Pancreas (tissue), 10 donors: ENCODE results near the gene C2orf15. TPM values are rescaled to one million over a fixed set of nuclear protein-coding genes. Genes with fewer than 3 reads are reported as not detected.

Experiments
- ATAC-seq, 4 donors: fragments of 200-7000 bp; cut with Tn5 transposase; one replicate each; pipeline versions ENCODE4 v1.8.0 to v1.9.1; 2020; ENCODE audit warnings: mild to moderate bottlenecking in 4 of 4, moderate library complexity in 4 of 4
- DNase-seq, 6 donors: peaks; one replicate each; pipeline ENCODE4 v3.0.0-alpha.2; 2020
- FAIRE-seq: peaks from 2 replicates; lab custom pipeline; 2012; peaks lifted over from hg19 to GRCh38; lab: Jason Lieb, UNC
- H3K27ac ChIP-seq, 4 donors: fragments of 200-600 bp; sonication (generic); 1 replicate in 3 of 4; 2 replicates in 1 of 4; pipeline versions ENCODE4 v1.5.0 to v1.8.0; 2020
- H3K27me3 ChIP-seq, 4 donors: fragments of 200-600 bp; one replicate each; pipeline ENCODE4 v1.8.0; 2021
- H3K36me3 ChIP-seq, 3 donors: fragments of 200-600 bp; sonication (generic) in 1 of 3; one replicate each; pipeline versions ENCODE4 v1.5.0 to v1.8.0; 2020 to 2021
- H3K4me1 ChIP-seq, 3 donors: fragments of 200-600 bp; one replicate each; pipeline ENCODE4 v1.8.0; 2021
- H3K4me3 ChIP-seq, 4 donors: fragments of 200-600 bp; sonication (generic) in 2 of 4; one replicate each; pipeline versions ENCODE4 v1.5.0 to v1.8.0; 2020 to 2021
- H3K9me3 ChIP-seq, 4 donors: fragments of 200-600 bp; one replicate each; pipeline ENCODE4 v1.8.0; 2021
- CTCF ChIP-seq, 4 donors: fragments of 200-600 bp; sonication (generic) in 3 of 4; IDR thresholded peaks; one replicate each; pipeline versions ENCODE4 v1.5.0 to v1.8.0; 2021; ENCODE audit warnings: antibody characterized with exemption in 4 of 4
- WGBS, 2 donors: extraction: QIAGEN DNeasy Blood & Tissue Kit; methylation state at CpG; one replicate each; pipeline ENCODE4 v1.1.7; 2013; 5-methylcytosine and 5-hydroxymethylcytosine counted together
- intact Hi-C, 3 donors: fragments of 100-400 bp; cut with DNase I; formaldehyde crosslinking; loops; one replicate each; pipeline versions ENCODE4 v1.11.1 to v1.14.2; 2022
- polyA plus RNA-seq, 2 donors: library from polyadenylated mRNA; stranded (reverse); fragments of 200-250 nt; gene quantifications; one replicate each; pipeline ENCODE4 v1.2.3, GENCODE V29; 2013
- total RNA-seq, 6 donors: library from RNA; stranded (reverse); fragmentation: NEBNext Ultra II Directional in 4 of 6; extraction: Animal tissue kit (Norgen Biotek cat#: 25700) in 4 of 6; gene quantifications; one replicate each; pipeline versions ENCODE4 v1.2.1 to v1.2.4, GENCODE V29; 2021 to 2023
- donor health status: healthy with polysubstance abuse.
- donor health status: DM: no; HTN: no; CAD: no; lungs with moderate emphysema.
- donor health status: DM: no; HTN: no; CAD: no.
- donor health status: control.
- donor health status: control.
- donor health status: Bipolar disorder and iron deficiency.
- donor health status: DM: yes; HTN: yes; CAD: no.
- donor health status: DM: no; HTN: no; CAD: no.
- donor health status: DM: no; HTN: no; CAD: no.
- donor health status: DM: yes; HTN: yes; CAD: no.

C2orf15 gene
- total and polyA plus RNA-seq, 8 donors: 0.63 to 5.2 (median 1.6) TPM

GRCh38 chr2:99139003-99139402, 2.5 kb upstream of the C2orf15 start:
- no peak for TF ChIP-seq CTCF (IDR thresholded peaks at IDR 0.05)
- ATAC-seq (no peak), FAIRE-seq (no peak), DNase-seq (no peak)
- Histone ChIP-seq H3K4me3 (no peak overlapping the region), H3K27ac (no peak overlapping the region), H3K4me1 (peaks cover 0 to 15% (median 6%) of the 10 kb centered on the region in 3 donors), H3K9me3 (no peaks in the 10 kb centered on the region), H3K27me3 (no peaks in the 10 kb centered on the region), H3K36me3 (no peaks in the 10 kb centered on the region)
- intact Hi-C loops: no loop called here
- 89 to 91% methylated on average over 4 of the region's 4 CpGs for WGBS, 2 donors

DNA sequence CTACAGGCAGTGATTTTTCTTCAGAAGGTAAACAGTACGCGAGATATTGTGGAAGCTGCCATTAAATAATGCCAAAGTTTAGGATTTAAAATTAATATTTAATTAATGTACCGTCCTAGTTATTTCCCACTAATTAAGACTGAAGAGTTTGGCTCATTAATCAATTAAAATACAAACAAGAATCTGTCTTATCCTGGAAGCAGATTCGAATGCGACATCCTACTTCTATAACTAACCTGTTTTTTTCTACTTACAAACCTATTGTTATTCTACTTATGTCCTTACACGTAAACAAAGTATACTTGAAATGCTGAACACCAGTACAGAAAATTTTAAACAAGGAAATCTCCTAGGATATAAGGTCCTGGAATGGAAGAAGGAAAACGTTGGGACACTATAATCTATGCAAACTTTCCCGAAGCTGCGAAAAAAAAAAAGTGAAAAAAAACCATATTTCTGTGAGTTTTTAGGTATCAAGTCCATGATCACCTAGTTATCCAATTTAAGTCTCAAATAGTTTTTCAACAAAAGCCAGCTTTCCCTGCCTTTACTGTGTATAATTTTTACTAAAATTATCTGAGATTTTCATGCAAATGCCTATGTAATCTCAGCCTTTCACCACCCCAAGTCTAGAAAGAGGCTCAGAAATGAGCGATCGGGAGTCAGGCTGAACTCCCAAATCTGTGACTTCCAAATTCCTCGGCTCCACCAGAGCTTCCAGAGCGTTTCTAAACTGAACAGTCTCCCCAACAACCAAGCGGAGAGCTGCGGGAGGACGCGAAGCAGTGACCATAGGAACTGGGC, 1.2 kb upstream of the C2orf15 start:
- no peaks in the 10 kb centered on the region for H3K9me3 ChIP-seq
- DNase-seq: no peak
- intact Hi-C loops: no loop called here
- H3K4me3 ChIP-seq: peak overlapping the region; percentile 68 to 96 (median 84)
- TF ChIP-seq CTCF (IDR thresholded peaks at IDR 0.05): no peak
- peaks cover 0 to 15% (median 6%) of the 10 kb centered on the region in 3 donors for H3K4me1 ChIP-seq
- no peak for ATAC-seq
- no peaks in the 10 kb centered on the region for H3K36me3 ChIP-seq
- WGBS, 2 donors: 5 to 6% methylated on average over 17 of the region's 17 CpGs
- no peaks in the 10 kb centered on the region for H3K27me3 ChIP-seq
- FAIRE-seq: no peak
- H3K27ac ChIP-seq: peak overlapping the region; percentile 83 to 94 (median 88)

GRCh38 chr2:99140860-99141109, 722 bp upstream of the C2orf15 start:
- peaks cover 0 to 15% (median 6%) of the 10 kb centered on the region in 3 donors for H3K4me1 ChIP-seq
- H3K36me3 ChIP-seq: no peaks in the 10 kb centered on the region
- 0% methylated on average over 18 to 21 of the region's 21 CpGs for WGBS, 2 donors
- H3K27me3 ChIP-seq: no peaks in the 10 kb centered on the region
- intact Hi-C loops: no loop called here
- ATAC-seq (peak; percentile 52 to 61 (median 55)), FAIRE-seq (no peak), DNase-seq (no peak)
- H3K4me3 ChIP-seq: peak overlapping the region; percentile 68 to 96 (median 84)
- H3K9me3 ChIP-seq: no peaks in the 10 kb centered on the region
- H3K27ac ChIP-seq: peak overlapping the region; percentile 83 to 94 (median 88)
- TF ChIP-seq CTCF (IDR thresholded peaks at IDR 0.05): no peak

DNA sequence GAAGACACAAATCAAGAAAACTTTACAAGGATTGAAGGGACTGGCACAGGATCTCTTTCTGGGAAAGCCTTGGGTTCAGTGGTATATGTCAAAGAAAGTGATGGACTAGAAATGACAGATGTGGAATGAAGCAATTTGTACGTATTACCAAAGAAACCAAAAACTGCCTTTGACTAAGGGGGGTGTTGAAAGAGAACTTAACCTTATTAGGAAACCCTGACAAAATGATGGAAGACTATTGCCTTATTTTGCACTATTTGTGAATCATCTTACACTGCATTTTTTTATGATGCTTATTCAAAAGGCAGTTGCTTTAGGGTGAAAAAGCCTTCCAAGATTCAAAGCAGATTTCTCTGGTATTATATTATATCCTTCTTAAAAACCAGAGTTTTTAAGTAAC, 9.2 kb downstream of the C2orf15 start:
- intact Hi-C loops: no loop called here
- H3K27ac ChIP-seq: no peak overlapping the region
- H3K4me3 ChIP-seq: no peak overlapping the region
- H3K36me3 ChIP-seq: no peaks in the 10 kb centered on the region
- 92 to 93% methylated on average over 1 of the region's 1 CpG for WGBS, 2 donors
- no peaks in the 10 kb centered on the region for H3K27me3 ChIP-seq
- DNase-seq: no peak
- no peak for FAIRE-seq
- no peaks in the 10 kb centered on the region for H3K9me3 ChIP-seq
- no peak for TF ChIP-seq CTCF (IDR thresholded peaks at IDR 0.05)
- ATAC-seq: no peak
- H3K4me1 ChIP-seq: peaks cover 0 to 5% (median under 1%) of the 10 kb centered on the region in 3 donors

GRCh38 chr2:99152199-99152895, 10.8 kb downstream of the C2orf15 start:
- WGBS, 2 donors: 91 to 93% methylated on average over 7 of the region's 7 CpGs
- Histone ChIP-seq H3K36me3 (no peaks in the 10 kb centered on the region), H3K4me3 (no peak overlapping the region), H3K9me3 (no peaks in the 10 kb centered on the region), H3K27ac (no peak overlapping the region), H3K27me3 (no peaks in the 10 kb centered on the region), H3K4me1 (peaks cover 0 to 5% (median 4%) of the 10 kb centered on the region in 3 donors)
- ATAC-seq (no peak), DNase-seq (no peak), FAIRE-seq (no peak)
- intact Hi-C loops: no loop called here
- no peak for TF ChIP-seq CTCF (IDR thresholded peaks at IDR 0.05)
